GM21717 (cell line): Measurements from ENCODE around the gene ARL6IP6.
"Not testable (repeated sequence)": the region's sequence is repeated elsewhere in the genome, so short reads cannot be mapped to it uniquely, and the experiment has no call there.

Experiments used
- ATAC-seq: cut with Tn5 transposase; IDR thresholded peaks from one replicate; pipeline ENCODE4 v1.9.1; 2021; ENCODE audit warnings: mild to moderate bottlenecking, moderate library complexity; ENCODE audit not compliant: unreplicated experiment

Gene ARL6IP6

DNA sequence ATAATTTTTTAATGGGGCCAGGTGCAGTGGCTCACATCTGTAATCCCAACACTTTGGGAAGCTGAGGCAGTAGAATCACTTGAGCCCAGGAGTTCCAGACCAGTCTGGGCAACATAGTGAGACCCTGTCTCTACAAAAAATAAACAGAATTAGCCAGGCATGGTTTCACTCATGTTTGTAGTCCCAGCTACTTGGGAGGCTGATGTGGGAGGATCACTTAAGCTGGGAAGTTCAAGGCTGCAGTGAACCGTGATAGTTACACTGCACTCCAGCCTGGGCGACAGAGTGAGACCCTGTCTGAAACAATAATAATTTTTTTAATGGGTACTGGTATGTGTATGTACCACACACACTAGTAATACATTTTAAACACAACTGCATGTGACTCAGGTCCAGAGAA is 2.4 kb downstream of the ARL6IP6 start:
- no peak for ATAC-seq

DNA sequence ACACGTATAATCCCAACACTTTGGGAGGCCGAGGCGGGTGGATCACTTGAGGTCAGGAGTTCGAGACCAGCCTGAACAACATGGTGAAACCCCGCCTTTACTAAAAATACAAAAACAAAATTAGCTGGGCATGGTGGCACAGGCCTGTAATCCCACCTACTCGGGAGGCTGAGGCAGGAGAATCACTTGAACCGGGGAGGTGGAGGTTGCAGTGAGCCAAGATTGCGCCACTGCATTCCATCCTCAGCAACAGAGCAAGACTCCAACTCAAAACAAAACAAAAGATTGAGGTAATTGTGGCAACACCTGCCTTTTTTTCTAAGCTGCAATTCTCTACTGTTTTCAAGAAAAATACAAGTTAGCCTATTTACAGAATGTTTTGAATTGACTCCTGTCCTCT is 4.2 kb downstream of the ARL6IP6 start:
- ATAC-seq = not testable (repeated sequence)

- no peak for ATAC-seq
Measured at GRCh38 chr2:152723918-152724317, 5.5 kb downstream of the ARL6IP6 start.

GRCh38 chr2:152729844-152730243 is 11.4 kb downstream of the ARL6IP6 start:
- no peak for ATAC-seq

DNA sequence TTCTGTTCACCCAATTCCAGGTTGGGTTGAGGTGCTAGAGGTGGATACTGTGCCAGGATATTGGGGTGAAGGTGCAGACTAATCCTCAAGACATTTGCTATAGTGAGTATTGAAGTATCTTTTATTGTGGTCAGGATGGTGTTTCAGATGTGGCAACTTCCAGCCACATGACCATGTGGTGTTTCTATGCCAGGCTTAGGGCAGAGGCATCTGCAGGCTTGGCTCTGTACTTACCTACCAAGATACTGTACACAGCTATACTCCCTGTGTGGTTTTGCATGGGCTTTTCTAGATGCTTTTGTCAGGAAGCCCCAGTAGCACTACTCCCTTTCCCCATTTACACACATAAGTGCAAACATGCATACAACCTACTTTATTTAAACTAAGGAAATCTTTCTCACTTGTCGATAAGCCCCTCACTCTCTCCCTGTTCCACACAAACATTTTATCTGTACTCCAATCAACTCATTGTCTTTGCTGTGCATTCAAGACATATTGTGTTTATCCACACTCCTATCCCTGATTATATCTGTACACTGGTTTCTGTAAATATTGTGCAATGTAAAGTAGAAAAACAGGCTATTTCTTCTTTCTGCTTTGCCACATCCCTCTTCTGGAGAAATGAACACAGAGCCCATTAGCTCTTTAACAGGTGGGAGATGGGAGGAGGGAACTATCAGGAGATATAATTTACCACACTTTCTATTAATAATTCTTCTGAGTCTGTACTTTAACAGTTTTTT is 12.3 kb downstream of the ARL6IP6 start:
- ATAC-seq = peak; percentile 91

- not testable (repeated sequence) for ATAC-seq
Measured at GRCh38 chr2:152737509-152737908, 19.1 kb downstream of the ARL6IP6 start.

- ATAC-seq = no peak
Measured at GRCh38 chr2:152738438-152738837, 20.0 kb downstream of the ARL6IP6 start.

- not testable (repeated sequence) for ATAC-seq
Measured at GRCh38 chr2:152739705-152740104, 21.3 kb downstream of the ARL6IP6 start.

- peak; percentile 80 for ATAC-seq
Measured at GRCh38 chr2:152740743-152741328, 22.4 kb downstream of the ARL6IP6 start.

DNA sequence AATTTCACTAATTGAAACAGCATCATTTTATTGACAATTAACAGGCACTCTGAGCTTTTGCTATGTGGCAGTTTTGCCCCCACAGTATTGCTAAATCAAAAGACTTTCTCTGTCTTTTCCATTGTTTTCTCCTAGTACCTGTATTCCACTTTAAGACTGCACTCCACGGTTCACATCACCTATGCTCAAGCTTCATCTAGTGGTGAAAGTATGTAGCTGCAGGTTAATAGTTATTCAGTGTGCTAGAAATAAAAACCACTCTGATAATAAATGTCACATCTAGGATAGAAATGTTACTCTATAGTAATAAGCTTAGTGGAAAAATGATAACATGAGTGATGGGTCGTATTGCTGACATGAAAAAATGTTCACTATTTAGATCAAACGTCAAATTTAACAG is 24.6 kb downstream of the ARL6IP6 start:
- peak; percentile 72 for ATAC-seq

- not testable (repeated sequence) for ATAC-seq
Measured at GRCh38 chr2:152747751-152748150, 29.3 kb downstream of the ARL6IP6 start.

DNA sequence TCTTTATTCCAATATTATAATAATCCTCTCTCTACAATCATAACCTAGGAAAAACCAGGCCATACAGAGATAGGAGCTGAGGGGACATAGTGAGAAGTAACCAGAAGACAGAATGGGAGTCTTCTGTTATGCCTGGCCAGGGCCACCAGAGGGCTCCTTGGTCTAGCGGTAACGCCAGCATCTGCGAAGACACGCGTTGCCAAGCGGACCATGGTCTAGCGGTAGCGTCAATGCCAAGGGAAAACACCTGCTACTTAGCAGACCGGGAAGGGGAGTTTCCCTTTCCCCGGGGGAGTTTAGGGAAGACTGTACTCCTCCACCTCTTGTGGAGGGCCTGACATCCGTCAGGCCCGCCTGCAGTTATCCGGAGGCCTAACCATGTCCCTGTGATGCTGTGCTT is 36.6 kb downstream of the ARL6IP6 start:
- ATAC-seq = no peak

GRCh38 chr2:152759290-152760072 is 41.1 kb downstream of the ARL6IP6 start:
- no peak for ATAC-seq

DNA sequence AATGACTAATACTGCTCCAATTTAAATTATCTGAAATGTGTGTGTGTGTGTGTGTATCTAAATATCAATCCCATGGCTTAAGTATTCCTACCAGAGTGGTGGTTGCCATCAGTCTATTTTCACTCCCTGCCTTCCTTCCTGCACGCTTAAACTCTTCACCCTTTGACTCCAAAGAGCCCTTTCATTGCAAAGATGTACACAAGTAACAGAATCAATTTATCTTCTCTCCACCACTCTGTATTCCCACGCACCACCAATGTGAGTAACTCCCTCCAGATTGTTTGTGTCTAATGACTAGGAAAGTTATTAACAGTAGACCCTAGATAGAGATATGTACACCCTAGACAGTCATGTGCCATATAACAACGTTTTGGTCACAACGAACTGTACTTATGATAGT is 42.8 kb downstream of the ARL6IP6 start:
- ATAC-seq = no peak

- ATAC-seq = no peak
Measured at GRCh38 chr2:152762202-152762601, 43.8 kb downstream of the ARL6IP6 start.

DNA sequence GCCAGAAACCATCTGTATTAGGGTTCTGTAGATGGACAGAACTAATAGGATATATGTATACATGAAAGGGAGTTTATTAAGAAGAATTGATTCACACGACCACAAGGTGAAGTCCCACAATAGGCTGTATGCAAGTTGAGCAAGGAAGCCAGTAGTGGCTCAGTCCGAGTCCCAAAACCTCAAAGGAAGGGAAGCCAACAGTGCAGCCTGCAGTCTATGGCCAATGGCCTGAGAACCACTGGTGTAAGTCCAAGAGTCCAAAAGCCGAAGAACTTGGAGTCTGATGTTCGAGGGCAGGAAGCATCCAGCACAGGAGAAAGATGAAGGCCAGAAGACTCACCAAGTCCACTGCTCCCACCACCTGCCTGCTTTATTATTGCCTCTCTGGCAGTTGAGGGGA is 44.8 kb downstream of the ARL6IP6 start:
- ATAC-seq = not testable (repeated sequence)

- no peak for ATAC-seq
Measured at GRCh38 chr2:152763651-152764050, 45.2 kb downstream of the ARL6IP6 start.

GRCh38 chr2:152766928-152767327 is 48.5 kb downstream of the ARL6IP6 start:
- ATAC-seq = no peak

DNA sequence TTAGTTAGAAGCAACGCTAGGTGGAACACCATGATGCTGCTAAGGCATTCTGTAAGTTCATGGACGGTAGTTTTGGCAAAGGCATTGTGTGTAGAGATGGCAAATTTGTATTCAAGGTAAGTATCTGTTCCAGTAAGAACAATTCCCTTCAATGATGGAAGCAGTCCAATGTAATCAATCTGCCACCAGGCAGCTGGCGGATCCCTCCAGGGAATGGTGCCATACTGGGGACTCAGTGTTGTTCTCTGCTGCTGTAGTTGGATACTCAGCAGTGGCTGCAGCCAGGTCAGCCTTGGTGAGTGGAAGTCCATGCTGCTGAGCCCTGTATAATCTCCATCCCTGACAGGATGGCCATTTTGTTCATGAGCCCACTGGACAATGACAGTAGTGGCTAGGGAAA is 62.8 kb downstream of the ARL6IP6 start:
- ATAC-seq = no peak

DNA sequence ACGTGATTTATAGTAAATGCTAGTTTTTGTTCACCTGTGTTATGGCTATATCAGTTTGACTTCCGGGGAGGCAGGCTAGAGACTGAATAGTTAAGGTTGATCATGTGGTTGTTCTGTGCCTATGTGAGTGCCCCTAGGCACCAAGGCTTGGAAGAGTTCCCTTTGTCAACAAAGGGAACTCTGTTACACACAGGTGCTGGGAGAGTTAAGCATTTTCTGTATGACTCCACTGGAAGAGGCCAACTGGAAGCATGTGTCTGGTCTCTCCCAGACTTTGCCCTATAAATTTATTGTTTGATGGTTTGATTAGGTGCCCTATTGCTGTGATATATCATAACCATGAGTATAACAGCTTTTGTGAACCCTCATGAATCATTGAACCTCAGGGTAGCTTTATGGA is 63.8 kb downstream of the ARL6IP6 start:
- ATAC-seq = no peak

DNA sequence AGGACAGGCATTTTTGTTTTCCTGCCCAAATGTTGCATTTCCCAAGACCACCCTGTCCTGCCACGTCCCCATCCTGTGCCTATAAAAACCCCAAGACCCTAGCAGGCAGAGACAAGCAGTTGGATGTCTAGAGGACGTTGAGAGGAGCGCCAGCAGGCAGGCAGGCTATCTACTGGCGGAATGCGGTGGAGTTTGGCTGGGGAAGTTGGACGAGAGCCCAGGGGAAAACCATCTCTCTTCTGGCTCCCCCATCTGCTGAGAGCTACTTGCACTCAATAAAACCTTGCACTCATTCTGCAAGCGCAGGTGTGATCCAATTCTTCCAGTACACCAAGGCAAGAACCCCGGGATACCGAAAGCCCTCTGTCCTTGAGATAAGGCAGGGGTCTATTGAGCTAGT is 72.5 kb downstream of the ARL6IP6 start:
- ATAC-seq = no peak

GRCh38 chr2:152791979-152792378 is 73.6 kb downstream of the ARL6IP6 start:
- no peak for ATAC-seq
